ENCODE data around the gene PGM5.

The PGM5 gene

GRCh38 chr9:68500457-68501381, 144.3 kb downstream of the PGM5 start:
- no peak overlapping the region for H3K4me3 ChIP-seq (ENCODE audit: low read length)
- TF ChIP-seq, protein P1, sequence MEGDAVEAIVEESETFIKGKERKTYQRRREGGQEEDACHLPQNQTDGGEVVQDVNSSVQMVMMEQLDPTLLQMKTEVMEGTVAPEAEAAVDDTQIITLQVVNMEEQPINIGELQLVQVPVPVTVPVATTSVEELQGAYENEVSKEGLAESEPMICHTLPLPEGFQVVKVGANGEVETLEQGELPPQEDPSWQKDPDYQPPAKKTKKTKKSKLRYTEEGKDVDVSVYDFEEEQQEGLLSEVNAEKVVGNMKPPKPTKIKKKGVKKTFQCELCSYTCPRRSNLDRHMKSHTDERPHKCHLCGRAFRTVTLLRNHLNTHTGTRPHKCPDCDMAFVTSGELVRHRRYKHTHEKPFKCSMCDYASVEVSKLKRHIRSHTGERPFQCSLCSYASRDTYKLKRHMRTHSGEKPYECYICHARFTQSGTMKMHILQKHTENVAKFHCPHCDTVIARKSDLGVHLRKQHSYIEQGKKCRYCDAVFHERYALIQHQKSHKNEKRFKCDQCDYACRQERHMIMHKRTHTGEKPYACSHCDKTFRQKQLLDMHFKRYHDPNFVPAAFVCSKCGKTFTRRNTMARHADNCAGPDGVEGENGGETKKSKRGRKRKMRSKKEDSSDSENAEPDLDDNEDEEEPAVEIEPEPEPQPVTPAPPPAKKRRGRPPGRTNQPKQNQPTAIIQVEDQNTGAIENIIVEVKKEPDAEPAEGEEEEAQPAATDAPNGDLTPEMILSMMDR (IDR thresholded peaks at IDR 0.05; ENCODE audit: insufficient read depth, low read depth, low read length, missing control alignments) = no peak
- peak; percentile 40 for DNase-seq (ENCODE audit: low read depth)

GRCh38 chr9:68502279-68502678, 145.9 kb downstream of the PGM5 start:
- no peak overlapping the region for H3K4me3 ChIP-seq (ENCODE audit: low read length)
- TF ChIP-seq, protein P1 (IDR thresholded peaks at IDR 0.05; ENCODE audit: insufficient read depth, low read depth, low read length, missing control alignments) = no peak
- no peak for DNase-seq (ENCODE audit: low read depth)

GRCh38 chr9:68505681-68506409, 149.4 kb downstream of the PGM5 start:
- DNase-seq (ENCODE audit: low read depth) = no peak
- no peak overlapping the region for H3K4me3 ChIP-seq (ENCODE audit: low read length)
- TF ChIP-seq, protein P1 (IDR thresholded peaks at IDR 0.05; ENCODE audit: insufficient read depth, low read depth, low read length, missing control alignments) = no peak

GRCh38 chr9:68506551-68506950, 150.1 kb downstream of the PGM5 start:
- TF ChIP-seq, protein P1 (IDR thresholded peaks at IDR 0.05; ENCODE audit: insufficient read depth, low read depth, low read length, missing control alignments) = no peak
- no peak overlapping the region for H3K4me3 ChIP-seq (ENCODE audit: low read length)
- no peak for DNase-seq (ENCODE audit: low read depth)

GRCh38 chr9:68507130-68507805, 150.9 kb downstream of the PGM5 start:
- no peak overlapping the region for H3K4me3 ChIP-seq (ENCODE audit: low read length)
- peak; percentile 40 for DNase-seq (ENCODE audit: low read depth)
- TF ChIP-seq, protein P1 (IDR thresholded peaks at IDR 0.05; ENCODE audit: insufficient read depth, low read depth, low read length, missing control alignments) = peak; percentile 54

GRCh38 chr9:68507806-68508145, 151.4 kb downstream of the PGM5 start:
- no peak overlapping the region for H3K4me3 ChIP-seq (ENCODE audit: low read length)
- DNase-seq (ENCODE audit: low read depth) = no peak
- TF ChIP-seq, protein P1 (IDR thresholded peaks at IDR 0.05; ENCODE audit: insufficient read depth, low read depth, low read length, missing control alignments) = no peak
